Activated CD8-positive, alpha-beta memory T cell treated with anti-CD3 and anti-CD28 coated beads for 4 hours (primary cell): ENCODE results near the gene TMEM190.

Source experiments
- DNase-seq, 2 donors: peaks; one replicate each; pipeline ENCODE4 v3.0.0-alpha.2; 2020; ENCODE audit warnings: low read depth in 2 of 2

The TMEM190 gene

DNA sequence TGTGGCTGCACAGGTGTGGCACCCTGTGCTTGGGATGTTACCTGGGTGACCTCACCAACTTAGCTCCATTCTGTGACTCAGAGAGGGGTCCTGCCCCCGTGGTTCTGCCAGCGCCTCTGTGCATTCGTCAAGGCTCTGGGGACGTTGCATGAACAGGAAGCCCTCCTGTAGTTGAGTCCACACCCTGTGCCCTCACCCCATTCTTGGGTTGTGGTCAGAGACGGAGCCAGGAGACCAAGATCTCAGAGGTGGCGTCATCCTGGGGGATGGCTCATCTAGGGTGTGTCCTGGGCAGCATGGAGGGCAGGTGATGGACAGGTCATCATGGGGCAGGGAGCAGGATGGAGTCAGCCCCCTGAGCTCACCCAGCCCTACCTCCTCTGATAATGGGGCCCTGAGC, 24.6 kb upstream of the TMEM190 start:
- no peak for DNase-seq

DNA sequence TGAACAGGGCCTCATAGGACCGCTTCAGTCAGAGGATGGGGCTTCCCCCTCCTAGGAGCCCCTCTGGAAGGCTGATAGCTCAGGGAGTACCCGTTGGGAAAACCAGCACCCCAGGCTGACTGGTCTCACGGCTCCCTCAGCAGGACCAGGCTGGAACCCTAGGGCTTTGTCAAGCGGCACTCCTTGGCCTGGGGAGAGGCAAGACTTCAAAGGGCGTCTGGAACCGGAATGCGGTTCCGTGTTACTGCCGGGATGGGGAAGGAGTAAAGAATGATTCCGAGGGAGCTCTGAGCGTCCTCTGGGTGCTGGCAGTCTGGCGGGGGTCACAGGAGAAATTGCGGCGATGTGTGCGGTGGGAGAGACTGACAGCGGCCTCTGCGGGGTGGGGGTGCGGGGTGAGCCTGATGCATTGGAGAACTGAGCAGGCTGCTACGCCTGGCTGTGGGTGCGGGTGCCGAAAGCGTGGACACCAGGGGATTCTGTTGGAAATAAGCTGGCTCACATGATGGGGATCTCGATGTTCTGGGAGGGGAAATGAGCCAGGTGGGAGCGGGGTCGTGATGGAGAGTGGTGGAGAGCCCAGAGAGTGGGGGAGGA, 24.0 kb upstream of the TMEM190 start:
- no peak for DNase-seq

GRCh38 chr19:55353356-55353802, 23.2 kb upstream of the TMEM190 start:
- no peak for DNase-seq

- DNase-seq, result no peak
Observed at GRCh38 chr19:55353803-55354697, 22.6 kb upstream of the TMEM190 start.

- DNase-seq, result no peak
Observed at GRCh38 chr19:55354698-55355212, 21.9 kb upstream of the TMEM190 start, which contains the start of gene COX6B2. Gene COX6B2 (minus strand): TSS chr19:55354719. CDS start chr19:55354521, 198 bp downstream.

GRCh38 chr19:55355213-55355821, 21.3 kb upstream of the TMEM190 start:
- DNase-seq, result no peak

DNA sequence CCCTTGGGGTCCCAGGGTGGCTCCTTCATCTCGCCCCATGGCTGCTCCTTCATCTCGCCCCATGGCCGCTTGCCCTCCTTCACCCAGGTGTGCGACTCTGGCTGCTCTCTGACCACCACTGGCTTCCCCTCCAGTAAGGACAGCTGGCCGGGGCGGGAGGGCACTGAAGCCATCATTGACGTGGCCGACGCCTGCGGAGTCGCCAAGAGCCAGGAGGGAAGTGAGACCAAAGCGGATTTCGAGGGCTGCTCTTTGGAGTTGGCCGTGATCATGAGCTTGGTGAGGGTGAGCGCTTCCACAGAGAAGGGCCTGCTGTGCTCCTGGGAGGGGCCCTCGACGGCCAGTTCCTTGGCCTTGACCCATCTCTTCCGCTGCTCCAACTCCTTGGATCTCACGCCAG, 18.1 kb upstream of the TMEM190 start:
- DNase-seq, result no peak

DNA sequence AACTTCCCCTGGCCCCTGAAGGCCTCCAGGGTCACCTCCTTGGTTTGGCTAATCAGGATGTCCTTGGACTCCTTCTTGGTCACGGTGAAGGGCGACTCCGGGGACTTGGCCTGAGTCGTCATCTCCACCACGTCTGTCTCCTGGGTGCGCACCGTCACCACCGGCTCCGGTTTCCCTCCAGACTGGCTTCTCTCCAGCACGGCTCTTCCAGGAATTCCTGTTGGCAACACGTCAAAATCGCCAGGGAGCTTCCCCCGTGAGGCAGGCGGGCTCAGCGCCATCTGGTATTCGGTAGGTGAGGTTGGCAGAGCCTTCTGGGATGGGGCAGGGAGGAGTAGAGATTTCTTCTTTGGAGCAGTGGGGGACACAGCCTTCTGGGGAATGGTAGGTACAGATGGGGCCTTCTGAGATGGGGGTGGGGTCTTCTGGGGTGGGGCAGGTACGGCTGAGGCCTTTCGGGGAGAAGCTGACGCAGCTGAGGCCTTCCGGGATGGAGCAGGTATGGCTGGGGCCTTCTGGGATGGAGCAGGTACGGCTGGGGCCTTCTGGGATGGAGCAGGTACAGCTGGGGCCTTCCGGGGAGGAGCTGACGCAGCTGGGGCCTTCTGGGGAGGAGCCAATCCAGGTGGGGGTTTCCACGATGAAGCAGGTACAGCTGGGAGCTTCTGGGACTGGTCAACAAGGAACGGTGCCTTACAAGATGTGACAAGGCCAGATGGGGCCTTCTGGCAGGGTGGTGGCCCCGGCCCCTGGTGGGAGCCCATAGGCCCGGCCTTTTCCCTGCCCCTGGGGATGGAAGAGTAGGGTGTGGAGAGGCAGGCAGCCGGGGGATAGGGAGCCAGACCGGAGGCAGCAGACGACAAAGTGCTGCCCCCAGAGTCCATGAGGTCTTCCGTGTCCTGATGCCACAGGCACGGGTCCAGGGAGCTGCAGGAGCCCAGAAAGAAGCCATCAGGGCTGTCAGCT, 17.4 kb upstream of the TMEM190 start:
- DNase-seq, result no peak

DNA sequence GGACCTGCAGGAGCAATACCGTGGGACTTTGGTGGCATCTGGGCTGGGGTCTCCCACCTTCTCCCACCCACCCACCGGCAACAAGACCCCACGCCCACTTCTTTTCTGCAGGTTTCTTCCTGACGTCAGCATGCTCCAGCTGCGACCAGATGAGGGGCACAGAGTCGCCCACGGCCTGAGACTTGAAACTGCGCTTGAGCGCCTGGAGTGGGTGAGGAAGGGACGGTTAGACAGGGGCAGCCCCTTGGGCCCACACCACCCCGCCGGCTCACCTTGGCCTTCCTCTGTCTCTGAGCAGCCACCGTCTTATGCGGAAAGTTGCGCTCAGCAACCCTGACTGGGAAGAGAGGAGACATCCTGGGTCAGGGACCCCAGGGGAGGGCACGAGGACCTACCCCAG, 15.7 kb upstream of the TMEM190 start:
- DNase-seq, result no peak

DNA sequence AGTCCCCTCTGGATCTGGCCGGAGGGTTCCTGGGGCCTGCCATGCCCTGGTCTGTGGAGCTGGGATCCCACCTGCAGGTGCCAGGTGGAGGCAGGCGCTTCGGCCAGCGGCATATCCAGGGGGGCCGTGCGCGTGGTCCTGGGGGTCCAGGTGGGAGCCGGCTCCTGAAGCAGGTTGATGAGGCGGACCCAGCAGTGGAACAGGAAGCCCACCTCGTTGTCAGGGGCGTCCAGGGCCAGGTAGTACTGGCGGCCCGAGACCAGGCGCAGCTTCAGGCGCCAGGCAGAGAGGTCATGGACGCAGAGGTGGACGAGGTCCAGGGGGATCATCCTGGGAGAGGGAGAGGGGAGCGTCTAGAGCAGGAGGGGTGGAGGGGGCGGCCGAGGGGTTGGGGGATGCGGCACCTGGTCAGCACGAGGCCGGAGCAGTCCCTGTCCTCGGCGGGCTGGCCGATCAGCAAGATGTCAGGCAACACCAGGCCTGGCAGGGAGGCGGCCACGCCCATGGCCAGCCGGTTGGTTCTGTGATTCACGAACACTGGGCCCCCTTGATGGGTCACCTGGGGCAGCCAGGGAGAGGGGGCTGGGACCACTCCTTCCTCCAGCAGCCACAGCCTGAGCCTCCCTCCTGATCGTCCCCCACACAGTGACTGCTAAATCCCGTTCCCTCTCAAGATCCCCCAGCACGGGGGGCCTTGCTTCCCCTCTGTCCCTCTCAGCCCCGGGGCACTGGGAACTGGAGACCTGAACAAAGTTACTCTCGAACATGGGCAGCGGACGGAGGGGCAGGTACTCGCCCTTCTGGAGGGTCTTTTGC, 14.2 kb upstream of the TMEM190 start:
- no peak for DNase-seq

DNA sequence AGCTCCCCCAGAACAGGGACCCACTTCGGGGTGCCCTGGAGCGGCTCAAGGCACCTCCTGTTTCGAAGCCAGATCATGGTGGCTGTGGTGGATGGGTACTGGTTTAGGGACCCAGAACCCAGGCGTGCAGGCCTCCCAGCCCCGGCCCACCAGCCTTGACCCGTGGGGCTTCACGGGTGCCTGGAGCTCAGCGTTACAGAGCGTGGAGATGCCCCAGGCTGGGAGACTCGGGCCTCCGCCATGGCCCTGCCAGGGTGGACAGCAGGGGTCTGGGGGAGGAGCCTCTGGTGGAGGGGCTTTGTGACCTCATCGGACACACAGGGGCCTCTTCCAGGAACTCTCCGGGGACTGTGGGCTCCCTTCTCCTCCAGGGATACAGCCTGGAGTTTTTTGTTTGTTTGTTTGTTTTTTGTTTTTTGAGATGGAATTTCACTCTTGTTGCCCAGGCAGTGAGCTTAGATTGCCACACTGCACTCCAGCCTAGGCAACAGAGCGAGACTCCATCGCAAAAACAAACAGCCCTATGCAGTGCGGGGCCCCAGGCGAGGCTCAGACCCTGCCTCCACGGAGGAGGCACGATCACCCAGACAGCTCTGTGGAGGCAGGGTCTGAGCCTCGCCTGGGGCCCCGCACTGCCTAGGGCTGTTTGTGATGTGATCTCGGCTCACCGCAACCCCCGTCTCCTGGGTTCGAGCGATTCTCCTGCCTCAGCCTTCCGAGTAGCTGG, 13.5 kb upstream of the TMEM190 start, which contains the start of gene GARIN5B:
Gene GARIN5B, minus strand, starts transcription at position 271 of the 727 bp plus-strand sequence. Its CDS starts 194 bp downstream, at position 77.
- no peak for DNase-seq

DNA sequence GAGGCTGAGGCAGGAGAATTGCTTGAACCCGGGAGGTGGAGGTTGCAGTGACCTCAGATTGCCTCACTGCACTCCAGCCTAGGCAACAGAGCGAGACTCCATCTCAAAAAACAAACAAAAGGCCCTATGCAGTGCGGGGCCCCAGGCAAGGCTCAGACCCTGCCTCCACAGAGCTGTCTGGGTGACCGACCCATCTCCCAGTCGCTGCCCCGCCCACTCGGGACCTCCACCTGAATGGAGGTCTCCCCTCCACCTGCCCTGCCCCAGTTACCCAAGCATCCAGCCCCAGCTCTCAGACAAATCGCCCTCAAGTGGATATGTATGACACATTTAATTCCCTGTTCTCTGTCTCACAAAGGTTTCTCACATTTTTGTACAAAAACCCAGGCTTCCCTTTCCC, 11.4 kb upstream of the TMEM190 start:
- no peak for DNase-seq

GRCh38 chr19:55365964-55366363, 10.7 kb upstream of the TMEM190 start:
- DNase-seq, result no peak

- DNase-seq, result no peak
Observed at GRCh38 chr19:55366790-55367189, 9.8 kb upstream of the TMEM190 start.

DNA sequence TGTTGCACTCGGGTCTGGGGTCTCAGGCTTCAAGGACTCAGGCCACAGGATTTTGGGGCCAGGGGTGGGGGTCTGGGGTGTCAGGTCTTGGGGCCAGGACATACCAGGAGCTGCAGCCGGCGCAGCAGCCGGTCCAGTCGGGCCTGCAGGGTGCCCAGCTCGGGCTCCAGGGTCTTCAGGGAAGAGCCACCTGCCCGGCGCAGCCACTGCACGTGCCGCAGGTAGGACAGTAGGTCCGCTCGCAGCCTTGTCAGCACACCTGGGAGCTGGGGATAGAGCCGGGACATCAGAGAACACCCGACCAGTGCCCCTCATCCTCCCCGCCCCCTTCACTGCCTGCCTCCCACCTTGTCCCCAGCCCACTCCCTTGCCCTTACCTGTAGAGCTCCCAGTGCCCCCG, 8.5 kb upstream of the TMEM190 start:
- no peak for DNase-seq

- DNase-seq, result no peak
Observed at GRCh38 chr19:55368701-55369563, 7.7 kb upstream of the TMEM190 start.

DNA sequence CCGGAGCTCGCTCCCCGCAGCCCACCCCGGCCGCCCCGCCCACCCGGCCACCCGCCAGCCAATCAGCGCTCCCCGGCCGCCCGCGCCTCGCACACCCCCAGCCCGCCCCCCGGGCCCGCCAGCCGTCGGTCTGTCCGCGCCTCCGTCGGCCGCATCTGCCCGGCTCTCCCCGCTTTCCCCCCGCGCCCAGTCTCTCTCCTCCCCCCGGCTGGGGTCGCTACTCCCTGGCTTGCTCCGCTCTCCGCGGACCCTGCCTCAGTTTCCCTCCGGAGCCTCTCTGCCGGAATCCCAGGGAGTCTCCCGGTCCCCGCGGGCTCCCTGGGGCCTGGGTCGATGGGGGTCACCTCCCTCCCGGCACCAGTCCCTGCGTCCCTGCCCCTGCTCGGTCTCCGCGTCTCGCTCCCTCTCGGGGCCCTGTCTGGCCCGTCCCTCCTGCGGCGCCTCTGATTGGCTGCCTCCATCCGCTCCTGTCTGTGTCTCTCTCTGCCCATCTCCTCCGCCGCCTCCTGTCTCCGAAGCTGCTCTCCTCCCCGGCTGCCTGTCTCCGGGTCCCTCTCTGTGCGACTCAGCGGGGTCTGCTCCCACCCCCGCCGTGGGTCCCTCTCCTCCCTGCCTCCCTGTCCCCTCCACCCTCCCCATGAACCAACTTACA, 6.8 kb upstream of the TMEM190 start:
- no peak for DNase-seq
